ENCODE data around the gene ZNF672. TPM values are rescaled to one million over a fixed set of nuclear protein-coding genes. Genes with fewer than 3 reads are reported as not detected.

ZNF672 gene
- polyA plus RNA-seq, 1 donor (not counting 4 experiments of a cell fraction or from before 2014, with no cell fraction given): 12.6 TPM

GRCh38 chr1:248790456-248790855 is 47.6 kb upstream of the ZNF672 start:
- no peak for FAIRE-seq
- dilution Hi-C loops (cut with MboI; ENCODE audit: extremely low pct_ligation_motif_present, low sequenced_read_pairs): no loop called here

GRCh38 chr1:248791010-248791409 is 47.0 kb upstream of the ZNF672 start:
- TF ChIP-seq CTCF (optimal IDR thresholded peaks at IDR 0.05 in 1 of 3, IDR thresholded peaks at IDR 0.05 in 1 of 3, conservative IDR thresholded peaks at IDR 0.05 in 1 of 3; ENCODE audit: extremely low read depth in 1 of 3, insufficient read depth in 2 of 3, low read length in 3 of 3): no peak
- no peak for TF ChIP-seq EZH2 (IDR thresholded peaks at IDR 0.05; ENCODE audit: low read length)
- Histone ChIP-seq H3K4me2 (ENCODE audit: control insufficient read depth, extremely low read depth, insufficient read depth, low read depth, low read length) (no peak overlapping the region), H2AFZ (ENCODE audit: control insufficient read depth, low read length) (no peak overlapping the region), H3K79me2 (ENCODE audit: control insufficient read depth, insufficient read depth, low read length) (no peaks in the 10 kb centered on the region), H3K36me3 (ENCODE audit: control insufficient read depth in 2 of 2, extremely low read depth in 1 of 2, insufficient read depth in 2 of 2, low read length in 2 of 2) (no peaks in the 10 kb centered on the region), H3K9me3 (ENCODE audit: control insufficient read depth, low read depth, low read length) (no peaks in the 10 kb centered on the region), H4K20me1 (ENCODE audit: control insufficient read depth, extremely low read depth, insufficient read depth, low read length) (no peaks in the 10 kb centered on the region), H3K9ac (ENCODE audit: control insufficient read depth, extremely low read depth, insufficient read depth, low read length) (no peak overlapping the region), H3K9me1 (ENCODE audit: control insufficient read depth, extremely low read depth, insufficient read depth, low read length) (no peaks in the 10 kb centered on the region), H3K4me1 (ENCODE audit: control insufficient read depth, extremely low read depth, insufficient read depth, low read length) (peaks cover 2% of the 10 kb centered on the region), H3K27ac (ENCODE audit: control insufficient read depth, insufficient read depth, low read length) (no peak overlapping the region), H3K4me3 (ENCODE audit: control insufficient read depth in 2 of 3, extremely low read depth in 1 of 3, insufficient read depth in 2 of 3, low read depth in 1 of 3, low read length in 3 of 3) (no peak overlapping the region), H3K27me3 (ENCODE audit: control insufficient read depth, extremely low read depth, insufficient read depth, low read length) (no peaks in the 10 kb centered on the region)
- DNase-seq (ENCODE audit: low read depth, low spot score): no peak
- FAIRE-seq: no peak
- dilution Hi-C loops (cut with MboI; ENCODE audit: extremely low pct_ligation_motif_present, low sequenced_read_pairs): no loop called here

More at GRCh38 chr1:248790456-248790855, 47.6 kb upstream of the ZNF672 start:
- Histone ChIP-seq H3K9ac (ENCODE audit: control insufficient read depth, extremely low read depth, insufficient read depth, low read length) (no peak overlapping the region), H3K4me1 (ENCODE audit: control insufficient read depth, extremely low read depth, insufficient read depth, low read length) (peaks cover 2% of the 10 kb centered on the region), H3K27ac (ENCODE audit: control insufficient read depth, insufficient read depth, low read length) (no peak overlapping the region), H3K9me1 (ENCODE audit: control insufficient read depth, extremely low read depth, insufficient read depth, low read length) (no peaks in the 10 kb centered on the region), H4K20me1 (ENCODE audit: control insufficient read depth, extremely low read depth, insufficient read depth, low read length) (no peaks in the 10 kb centered on the region), H3K9me3 (ENCODE audit: control insufficient read depth, low read depth, low read length) (no peaks in the 10 kb centered on the region), H2AFZ (ENCODE audit: control insufficient read depth, low read length) (no peak overlapping the region), H3K79me2 (ENCODE audit: control insufficient read depth, insufficient read depth, low read length) (no peaks in the 10 kb centered on the region), H3K27me3 (ENCODE audit: control insufficient read depth, extremely low read depth, insufficient read depth, low read length) (no peaks in the 10 kb centered on the region), H3K4me2 (ENCODE audit: control insufficient read depth, extremely low read depth, insufficient read depth, low read depth, low read length) (no peak overlapping the region), H3K36me3 (ENCODE audit: control insufficient read depth in 2 of 2, extremely low read depth in 1 of 2, insufficient read depth in 2 of 2, low read length in 2 of 2) (no peaks in the 10 kb centered on the region), H3K4me3 (ENCODE audit: control insufficient read depth in 2 of 3, extremely low read depth in 1 of 3, insufficient read depth in 2 of 3, low read depth in 1 of 3, low read length in 3 of 3) (no peak overlapping the region)
- no peak for DNase-seq (ENCODE audit: low read depth, low spot score)
- TF ChIP-seq EZH2 (IDR thresholded peaks at IDR 0.05; ENCODE audit: low read length) (no peak), CTCF (optimal IDR thresholded peaks at IDR 0.05 in 1 of 3, IDR thresholded peaks at IDR 0.05 in 1 of 3, conservative IDR thresholded peaks at IDR 0.05 in 1 of 3; ENCODE audit: extremely low read depth in 1 of 3, insufficient read depth in 2 of 3, low read length in 3 of 3) (no peak)
